ENCODE data around the gene TLK1.
A peak's percentile ranks its signal among the peaks of the same experiment; 100 is the strongest.

TLK1 gene

DNA sequence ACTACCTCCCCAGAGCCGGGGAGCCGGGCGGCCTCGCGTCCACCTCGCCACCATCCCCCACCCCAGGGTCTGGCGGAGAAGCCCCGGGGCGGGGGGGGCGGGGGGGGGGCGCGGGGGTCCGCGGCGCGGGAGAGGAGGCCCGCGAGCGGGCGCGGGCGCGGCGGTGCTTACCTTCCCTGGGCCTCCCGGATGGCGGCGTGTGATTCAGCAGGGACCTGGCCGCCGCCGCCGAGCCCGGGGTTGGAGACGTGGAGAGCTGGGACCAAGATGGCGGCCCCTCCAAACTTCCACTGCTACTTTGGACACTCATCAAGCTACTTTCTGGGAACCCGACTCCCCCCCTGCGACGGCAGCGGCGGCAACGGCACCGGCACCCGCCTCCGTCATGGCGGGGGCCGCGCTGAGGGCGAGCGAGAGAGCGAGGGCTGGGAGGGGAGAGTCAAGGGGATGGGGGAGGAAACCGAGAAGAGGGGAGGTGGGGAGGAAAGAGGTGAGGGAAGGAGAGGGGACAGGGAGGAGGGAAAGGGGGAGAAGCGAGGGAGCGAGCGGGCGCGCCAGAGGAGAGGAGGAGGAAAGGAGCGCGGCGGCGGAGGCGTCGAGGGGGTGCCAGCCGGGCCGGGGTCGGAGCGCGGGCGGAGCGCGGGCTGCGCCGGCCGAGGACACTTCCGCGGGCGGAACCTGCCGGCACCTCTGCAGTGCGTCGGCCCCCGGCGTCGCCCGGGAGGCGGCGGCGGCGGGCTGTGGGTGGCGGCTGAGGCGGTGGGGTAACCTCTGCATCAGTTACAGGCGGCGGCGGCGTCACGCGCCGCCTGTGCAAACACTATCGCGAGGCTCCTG is at the start of gene TLK1:
TLK1 (minus strand) TSS at position 775 of the 837 bp plus-strand sequence; CDS start at position 310, 465 bp downstream.
- peak; percentile 58 to 63 for DNase-seq (ENCODE audit: low read depth in 2 of 2)

DNA sequence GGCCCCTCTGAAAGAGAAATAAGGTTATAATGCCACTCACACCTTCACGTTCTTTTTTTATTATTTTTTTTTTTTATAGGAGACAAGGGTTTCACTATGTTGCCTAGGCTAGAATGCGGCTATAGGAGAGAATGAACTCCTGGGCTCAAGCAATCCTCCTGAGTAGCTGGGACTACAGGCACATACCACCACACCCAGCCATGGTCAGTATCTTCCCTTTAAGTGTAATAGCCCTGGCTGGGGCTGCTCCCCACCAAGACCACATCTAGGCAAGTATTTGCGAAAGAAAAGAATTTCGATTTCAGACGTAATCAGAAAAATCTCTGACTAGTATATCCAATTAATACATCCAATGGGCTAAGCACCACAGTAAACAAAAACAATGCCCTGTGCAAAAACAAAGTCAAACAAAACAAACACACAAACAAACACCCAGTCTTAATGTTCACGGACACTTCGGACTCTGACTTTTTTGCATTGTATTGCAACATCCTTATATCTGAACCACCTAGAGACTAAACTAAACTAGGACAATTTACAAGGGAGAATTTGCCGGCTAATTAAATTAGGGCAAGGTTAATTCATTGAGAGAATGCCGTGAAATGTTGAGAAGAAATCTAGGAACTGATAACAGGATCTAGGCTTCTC is 49.6 kb upstream of the TLK1 start:
- DNase-seq (ENCODE audit: low read depth in 2 of 2), result no peak

DNA sequence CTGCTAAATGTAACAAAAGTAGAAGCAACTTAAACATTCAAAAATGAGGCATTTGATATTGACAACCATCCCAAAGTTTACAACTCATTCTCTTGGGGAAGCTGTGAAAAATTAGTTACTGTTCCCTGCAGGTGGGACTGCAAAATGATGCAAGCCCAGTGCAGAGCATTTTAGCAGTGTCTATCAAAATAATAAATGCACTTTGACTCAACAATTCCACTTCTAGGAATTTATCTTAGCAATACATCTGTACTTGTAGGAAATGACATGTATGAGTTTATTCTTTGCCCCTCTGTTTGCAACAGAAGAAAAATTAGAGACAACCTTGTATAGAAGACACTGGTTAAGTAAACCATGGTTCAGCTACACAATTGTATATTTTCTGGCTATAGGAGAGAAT is 48.0 kb upstream of the TLK1 start:
- DNase-seq (ENCODE audit: low read depth in 2 of 2), result no peak

- no peak for DNase-seq (ENCODE audit: low read depth in 2 of 2)
These were observed 45.9 kb upstream of the TLK1 start for GRCh38 chr2:171206422-171207115.

- DNase-seq (ENCODE audit: low read depth in 2 of 2), result no peak
These were observed 44.9 kb upstream of the TLK1 start for GRCh38 chr2:171205551-171205950.

DNA sequence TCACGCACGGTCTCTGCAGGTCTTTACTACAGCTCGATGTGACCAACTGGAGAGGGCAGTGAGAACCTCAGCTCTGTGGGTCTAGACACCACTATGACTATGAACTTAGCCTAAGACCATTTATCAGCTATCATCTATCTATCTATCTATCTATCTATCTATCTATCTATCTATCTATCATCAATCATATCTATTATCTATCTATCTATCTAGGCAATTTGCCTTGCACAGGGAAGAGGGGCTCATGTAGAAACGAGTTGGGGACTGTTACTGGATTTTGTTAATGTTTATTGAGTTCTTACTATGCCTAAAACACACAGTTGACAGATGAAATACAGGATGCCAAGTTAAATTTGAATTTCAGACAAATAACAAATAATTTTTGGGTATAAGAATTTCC is 41.1 kb upstream of the TLK1 start:
- DNase-seq (ENCODE audit: low read depth in 2 of 2), result no peak

- no peak for DNase-seq (ENCODE audit: low read depth in 2 of 2)
These were observed 40.6 kb upstream of the TLK1 start for GRCh38 chr2:171201271-171201670.

GRCh38 chr2:171200469-171200868 is 39.8 kb upstream of the TLK1 start:
- no peak for DNase-seq (ENCODE audit: low read depth in 2 of 2)

DNA sequence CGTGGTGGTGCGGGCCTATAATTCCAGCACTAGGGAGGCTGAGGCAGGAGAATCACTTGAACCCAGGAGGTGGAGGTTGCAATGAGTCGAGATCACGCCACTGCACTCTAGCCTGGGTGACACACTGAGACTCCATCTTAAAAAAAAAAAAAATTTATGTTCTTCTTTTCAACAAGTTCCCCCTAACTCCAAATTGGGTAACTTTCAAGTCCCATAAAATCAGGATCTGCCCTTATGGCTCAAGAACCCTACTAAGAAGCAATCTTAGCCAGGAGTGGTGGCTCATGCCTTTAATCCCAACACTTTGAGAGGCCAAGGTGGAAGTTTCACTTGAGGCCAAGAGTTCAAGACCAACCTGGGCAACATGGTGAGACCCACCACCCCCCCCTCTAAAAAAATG is 30.3 kb upstream of the TLK1 start:
- no peak for DNase-seq (ENCODE audit: low read depth in 2 of 2)

GRCh38 chr2:171187819-171188218 is 27.1 kb upstream of the TLK1 start:
- no peak for DNase-seq (ENCODE audit: low read depth in 2 of 2)

- DNase-seq (ENCODE audit: low read depth in 2 of 2), result no peak
These were observed 26.5 kb upstream of the TLK1 start for GRCh38 chr2:171187177-171187576.

GRCh38 chr2:171185941-171186340 is 25.2 kb upstream of the TLK1 start:
- DNase-seq (ENCODE audit: low read depth in 2 of 2), result no peak

DNA sequence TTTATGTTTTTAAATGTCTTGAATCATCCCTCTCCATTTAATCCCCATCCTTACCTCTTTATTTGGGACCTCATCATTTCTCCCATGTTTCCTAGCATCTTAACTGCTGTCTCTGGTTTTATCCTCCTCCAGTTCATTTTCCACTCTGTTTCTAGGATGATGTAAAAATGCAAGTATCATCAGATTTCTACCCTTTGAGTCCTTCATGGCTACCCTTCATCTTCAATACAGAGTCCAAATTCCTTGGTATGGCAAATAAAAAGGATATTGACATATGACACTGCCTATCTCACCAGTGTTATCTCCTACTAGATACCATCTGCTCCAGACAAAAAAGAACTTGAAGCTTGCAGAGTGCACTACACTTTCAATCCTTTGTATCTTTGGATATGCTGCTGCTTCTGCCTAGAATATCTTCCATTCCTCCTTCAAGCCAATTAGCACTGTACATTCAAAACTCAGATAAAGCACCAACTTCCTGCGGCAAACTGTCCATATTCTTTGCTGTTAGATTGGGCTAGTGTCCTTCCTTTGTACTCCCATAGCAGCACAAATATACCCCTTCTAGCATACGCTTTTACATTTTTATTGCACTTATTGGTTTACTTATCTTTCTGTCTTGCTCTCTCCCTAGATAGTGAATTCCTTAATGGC is 24.6 kb upstream of the TLK1 start:
- no peak for DNase-seq (ENCODE audit: low read depth in 2 of 2)

DNA sequence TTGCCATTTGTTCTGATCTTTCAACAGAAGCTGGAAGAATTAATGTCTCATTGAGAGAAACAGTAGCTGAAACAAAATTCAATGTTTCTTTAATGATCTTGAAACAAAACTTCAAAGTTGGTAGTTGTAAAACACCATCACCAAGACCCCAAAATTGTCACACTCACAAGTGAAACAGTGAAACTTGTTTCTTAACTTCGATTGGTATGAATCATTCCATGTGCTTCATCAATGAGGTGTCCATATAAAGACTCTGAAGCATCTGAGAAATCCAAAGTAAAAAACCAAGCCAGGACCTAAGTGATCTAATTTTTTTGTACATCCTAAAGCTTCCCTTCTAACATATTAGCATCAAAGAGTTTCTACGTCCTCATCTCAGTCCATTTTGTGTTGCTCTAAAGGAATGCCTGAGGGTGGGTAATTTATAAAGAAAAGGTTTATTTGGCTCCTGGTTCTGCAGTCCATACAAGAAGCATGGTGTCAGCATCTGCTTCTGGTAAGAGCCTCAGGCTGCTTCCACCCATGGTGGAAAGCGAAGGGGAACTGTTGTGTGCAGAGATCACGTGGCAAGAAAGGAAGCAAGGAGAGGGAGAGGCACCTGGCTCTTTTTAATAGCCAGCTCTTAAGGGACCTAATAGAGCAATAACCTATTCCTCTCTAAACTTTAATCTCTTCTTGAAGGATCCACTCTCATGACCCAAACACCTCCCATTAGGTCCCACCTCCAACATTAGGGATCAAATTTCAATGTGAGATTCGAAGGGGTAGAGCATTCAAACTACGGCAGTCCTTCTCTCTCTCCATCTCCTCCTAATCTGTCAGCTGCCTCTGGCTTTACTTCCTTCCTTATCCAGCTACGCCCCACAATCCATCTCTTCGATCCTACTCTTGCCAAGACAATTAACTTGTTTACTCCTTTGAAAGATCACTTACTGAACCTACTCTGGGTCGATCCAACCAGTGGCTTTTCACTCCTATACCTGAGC is 20.7 kb upstream of the TLK1 start:
- no peak for DNase-seq (ENCODE audit: low read depth in 2 of 2)

DNA sequence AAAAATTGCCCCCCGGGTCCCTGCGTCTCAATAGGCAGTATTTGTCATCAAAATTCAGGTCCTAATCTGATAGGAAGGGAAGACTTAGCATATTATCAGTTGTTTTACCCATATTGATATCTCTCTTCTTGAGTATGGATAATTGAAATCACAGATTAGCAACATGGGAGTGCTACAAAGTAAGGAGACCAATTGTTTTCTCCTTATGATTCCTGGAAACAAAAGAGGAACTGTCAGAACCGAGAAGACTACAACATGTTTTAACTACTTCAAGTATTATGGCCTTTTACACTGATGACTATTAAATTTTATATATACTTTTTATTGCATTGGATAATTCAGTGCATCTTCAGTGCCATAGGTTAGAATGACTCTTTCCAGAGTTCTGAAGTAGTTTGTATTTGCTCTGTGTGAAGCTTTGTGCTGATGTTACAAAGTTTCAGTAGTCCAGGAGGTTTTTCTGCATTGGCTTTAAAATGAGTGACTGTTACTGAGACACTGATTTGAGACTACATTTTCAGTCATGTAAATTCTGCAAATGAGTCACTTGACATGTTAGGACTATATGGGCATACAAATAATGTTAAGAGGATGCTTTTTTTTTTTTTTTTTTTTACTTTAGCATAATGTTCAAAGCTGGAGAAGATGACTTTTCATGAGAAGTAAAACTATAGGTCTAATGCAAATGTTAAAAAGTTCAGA is 19.7 kb upstream of the TLK1 start:
- DNase-seq (ENCODE audit: low read depth in 2 of 2), result no peak

- DNase-seq (ENCODE audit: low read depth in 2 of 2), result no peak
These were observed 18.3 kb upstream of the TLK1 start for GRCh38 chr2:171178993-171179392.

DNA sequence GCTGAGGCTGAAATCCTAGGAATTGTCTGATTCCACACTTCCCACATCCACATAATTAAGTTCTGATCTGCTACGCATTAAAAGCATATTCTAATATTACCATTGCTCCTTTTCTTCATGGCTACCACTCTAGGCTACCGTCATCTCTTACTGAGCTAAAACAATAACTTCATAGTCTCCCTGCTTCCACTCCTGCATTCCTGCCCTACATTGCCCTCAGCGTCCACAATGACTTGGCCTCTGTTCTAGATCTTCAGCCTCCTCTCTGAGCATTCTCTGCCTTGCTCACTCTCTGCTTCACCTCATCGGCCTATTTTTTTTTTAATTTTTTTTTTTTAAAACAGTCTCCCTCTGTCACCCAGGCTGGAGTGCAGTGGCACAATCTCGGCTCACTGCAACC is 15.8 kb upstream of the TLK1 start:
- no peak for DNase-seq (ENCODE audit: low read depth in 2 of 2)

GRCh38 chr2:171174075-171174474 is 13.4 kb upstream of the TLK1 start:
- no peak for DNase-seq (ENCODE audit: low read depth in 2 of 2)

DNA sequence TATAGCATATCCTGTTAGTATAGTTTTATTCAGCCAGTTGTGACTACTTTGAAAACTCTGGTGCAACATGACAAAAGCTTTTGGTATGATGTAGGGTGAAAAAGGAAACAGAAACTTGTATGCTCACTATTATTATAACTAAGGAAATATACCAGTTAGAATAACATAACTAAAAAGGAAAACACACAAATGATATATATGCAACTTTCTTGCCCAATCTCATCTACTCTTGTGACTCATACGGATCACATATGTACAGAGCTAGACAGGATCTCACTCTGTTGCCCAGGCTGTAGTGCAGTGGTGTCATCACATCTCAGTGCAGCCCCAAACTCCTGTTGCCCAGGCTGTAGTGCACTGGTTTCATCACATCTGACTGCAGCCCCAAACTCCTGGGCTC is 12.4 kb upstream of the TLK1 start:
- no peak for DNase-seq (ENCODE audit: low read depth in 2 of 2)

DNA sequence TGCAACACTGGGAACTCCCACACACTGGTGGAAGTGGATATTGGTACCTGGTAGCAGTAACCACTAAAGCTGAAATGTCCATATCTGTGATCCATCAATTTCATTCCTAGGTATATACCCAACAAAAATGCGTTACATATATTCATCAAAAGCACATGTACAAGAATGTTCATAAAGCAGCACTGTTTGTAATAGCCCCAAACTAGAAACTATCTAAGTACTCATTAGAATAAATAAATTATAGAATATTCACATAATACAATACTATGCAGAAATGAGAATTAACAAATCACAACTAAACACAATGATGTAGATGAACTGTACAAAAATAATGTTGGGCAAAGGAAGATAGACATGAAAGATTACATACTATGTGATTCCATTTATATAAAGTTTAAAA is 11.1 kb upstream of the TLK1 start:
- no peak for DNase-seq (ENCODE audit: low read depth in 2 of 2)
